GM12892 (cell line): ENCODE data around the gene ABI3BP.

Experiments used
- POLR2A ChIP-seq: IDR thresholded peaks from 2 replicates; pipeline ENCODE4 v1.6.1; 2011; ENCODE audit warnings: low read depth, low read length, control low read depth
- POLR2AphosphoS5 ChIP-seq: IDR thresholded peaks from 2 replicates; pipeline ENCODE4 v1.6.1; 2011; ENCODE audit warnings: low read depth, low read length, control low read depth
- TAF1 ChIP-seq: IDR thresholded peaks from 2 replicates; pipeline ENCODE4 v1.6.1; 2011; ENCODE audit warnings: low read depth, mild to moderate bottlenecking, control low read depth, low read length, borderline replicate concordance

DNA sequence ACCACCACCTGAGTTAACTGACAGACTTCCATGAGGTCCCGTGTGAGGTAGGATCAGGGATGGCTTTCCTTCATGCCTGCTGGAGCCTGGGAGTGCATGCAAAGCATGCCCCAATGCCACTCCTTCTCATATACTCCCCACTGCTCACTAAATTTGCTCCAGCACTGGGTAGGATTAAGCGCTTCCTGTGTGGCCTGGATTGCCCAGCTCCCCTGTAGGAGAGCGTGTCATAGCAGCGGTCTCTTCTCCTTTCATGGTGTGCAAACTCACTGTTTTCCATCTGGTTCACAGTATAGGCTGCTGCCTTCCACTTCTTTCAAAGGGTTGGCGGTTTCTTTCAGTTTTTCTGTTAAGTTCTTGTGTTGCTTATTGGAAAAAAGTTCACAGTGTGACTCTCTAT is 34.1 kb upstream of the ABI3BP start:
- no peak for TF ChIP-seq POLR2A
- no peak for TF ChIP-seq TAF1
- no peak for TF ChIP-seq POLR2AphosphoS5
